Fibroblast of villous mesenchyme (primary cell): ENCODE data around the gene YWHAQ. TPM values are rescaled to one million over a fixed set of nuclear protein-coding genes. Genes with fewer than 3 reads are reported as not detected.
A peak's percentile ranks its signal among the peaks of the same experiment; 100 is the strongest.

ENCODE experiments used
- DNase-seq: peaks from one replicate; pipeline ENCODE4 v3.0.0-alpha.2; 2010; ENCODE audit warnings: low read depth
- H3K4me3 ChIP-seq: 2 replicates; pipeline ENCODE4 v1.5.1; 2011; ENCODE audit warnings: low read depth, mild to moderate bottlenecking, low read length
- total RNA-seq: library from RNA; depleted of rRNA; stranded (reverse); fragments of >200 nt; gene quantifications from 2 replicates; pipeline ENCODE4 v1.2.3, GENCODE V29; 2012
- TF ChIP-seq, protein P1 (sequence below): IDR thresholded peaks from 2 replicates; pipeline ENCODE4 v1.5.1; 2012; ENCODE audit warnings: low read depth, mild to moderate bottlenecking, low read length; ENCODE audit not compliant: insufficient read depth

Gene YWHAQ
- total RNA-seq, 1 donor, result 283 TPM

DNA sequence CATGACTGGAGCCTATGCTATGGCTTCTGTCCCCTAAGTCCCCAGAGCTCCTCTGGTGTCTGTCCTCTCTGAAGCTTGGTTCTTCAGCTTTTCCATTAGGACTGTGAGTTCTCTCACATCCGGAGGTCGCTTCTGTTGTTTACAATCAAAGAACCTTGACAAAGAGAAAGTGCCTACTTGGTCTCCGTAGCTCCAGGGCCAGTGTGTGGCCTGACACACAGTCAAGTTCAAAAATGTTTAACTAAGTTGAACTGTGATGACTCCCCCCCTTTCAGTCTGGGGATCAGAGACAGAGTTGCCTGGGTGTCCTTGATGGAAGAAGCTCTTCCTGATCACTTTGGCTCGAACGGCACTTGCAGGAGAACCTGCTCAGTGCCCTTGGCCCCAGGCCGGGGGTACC lies 26.3 kb upstream of the YWHAQ start:
- H3K4me3 ChIP-seq, result no peak overlapping the region
- no peak for DNase-seq

DNA sequence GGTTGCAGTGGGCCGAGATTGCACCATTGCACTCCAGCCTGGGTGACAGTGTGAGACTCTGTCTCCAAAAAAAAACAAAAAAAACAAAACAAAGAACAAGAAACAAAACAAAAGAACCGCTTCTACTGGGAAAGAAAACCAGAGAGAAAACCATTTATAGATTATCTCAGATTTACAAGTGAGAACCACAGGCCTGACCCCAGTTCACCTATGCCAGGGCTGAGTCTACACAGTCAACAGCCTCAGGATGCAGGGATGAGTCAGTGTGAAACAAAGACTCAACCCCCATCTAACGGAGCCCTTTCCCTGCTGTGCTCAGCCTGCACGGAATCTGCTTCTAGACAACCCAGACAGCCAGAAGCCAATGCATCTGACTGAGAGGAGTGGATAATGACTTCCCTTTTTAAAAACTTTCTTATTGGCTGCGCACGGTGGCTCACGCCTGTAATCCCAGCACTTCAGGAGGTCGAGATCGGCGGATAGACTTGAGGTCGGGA lies 25.5 kb upstream of the YWHAQ start:
- no peak overlapping the region for H3K4me3 ChIP-seq
- DNase-seq, result peak; percentile 96
- TF ChIP-seq, protein P1, sequence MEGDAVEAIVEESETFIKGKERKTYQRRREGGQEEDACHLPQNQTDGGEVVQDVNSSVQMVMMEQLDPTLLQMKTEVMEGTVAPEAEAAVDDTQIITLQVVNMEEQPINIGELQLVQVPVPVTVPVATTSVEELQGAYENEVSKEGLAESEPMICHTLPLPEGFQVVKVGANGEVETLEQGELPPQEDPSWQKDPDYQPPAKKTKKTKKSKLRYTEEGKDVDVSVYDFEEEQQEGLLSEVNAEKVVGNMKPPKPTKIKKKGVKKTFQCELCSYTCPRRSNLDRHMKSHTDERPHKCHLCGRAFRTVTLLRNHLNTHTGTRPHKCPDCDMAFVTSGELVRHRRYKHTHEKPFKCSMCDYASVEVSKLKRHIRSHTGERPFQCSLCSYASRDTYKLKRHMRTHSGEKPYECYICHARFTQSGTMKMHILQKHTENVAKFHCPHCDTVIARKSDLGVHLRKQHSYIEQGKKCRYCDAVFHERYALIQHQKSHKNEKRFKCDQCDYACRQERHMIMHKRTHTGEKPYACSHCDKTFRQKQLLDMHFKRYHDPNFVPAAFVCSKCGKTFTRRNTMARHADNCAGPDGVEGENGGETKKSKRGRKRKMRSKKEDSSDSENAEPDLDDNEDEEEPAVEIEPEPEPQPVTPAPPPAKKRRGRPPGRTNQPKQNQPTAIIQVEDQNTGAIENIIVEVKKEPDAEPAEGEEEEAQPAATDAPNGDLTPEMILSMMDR, result no peak

More for the DNA sequence above, 26.3 kb upstream of the YWHAQ start:
- TF ChIP-seq, protein P1, result no peak

DNA sequence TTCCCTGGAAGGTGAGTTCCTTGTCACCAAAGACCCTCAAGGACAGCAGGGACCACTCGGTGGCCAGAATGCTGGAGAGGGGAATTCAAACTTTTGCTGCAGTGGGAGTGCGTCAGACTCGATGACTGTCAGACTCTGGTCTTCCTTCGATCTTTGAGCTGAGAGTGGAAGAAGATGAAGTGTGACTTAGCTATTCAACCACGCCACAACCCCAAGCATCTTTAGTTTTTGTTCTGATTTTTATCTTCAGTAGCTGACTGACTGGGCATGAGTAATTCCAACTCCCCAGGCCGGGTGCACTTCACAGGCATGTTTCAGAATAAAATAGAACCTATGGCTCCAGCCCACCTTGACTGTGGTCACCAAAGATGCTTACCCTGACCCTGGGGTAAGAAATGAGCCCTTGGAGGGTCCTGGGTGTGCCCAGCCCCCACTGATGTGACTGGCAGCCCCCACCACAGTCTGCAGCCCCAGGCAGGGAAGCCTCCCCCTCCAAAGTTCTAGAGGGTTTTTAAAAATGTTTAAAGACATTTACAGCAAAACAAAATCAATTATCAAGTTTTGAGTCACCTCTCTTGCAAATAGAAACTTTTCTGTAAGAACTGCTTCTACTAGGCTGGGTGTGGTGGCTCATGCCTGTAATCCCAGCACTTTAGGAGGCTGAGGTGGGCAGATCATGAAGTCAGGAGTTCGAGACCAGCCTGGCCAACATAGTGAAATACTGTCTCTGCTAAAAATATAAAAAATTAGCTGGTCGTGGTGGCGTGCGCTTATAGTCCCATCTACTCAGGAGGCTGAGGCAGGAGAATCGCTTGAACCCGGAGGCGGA lies 24.9 kb upstream of the YWHAQ start:
- peak; percentile 80 for DNase-seq
- H3K4me3 ChIP-seq, result no peak overlapping the region
- TF ChIP-seq, protein P1, result no peak

DNA sequence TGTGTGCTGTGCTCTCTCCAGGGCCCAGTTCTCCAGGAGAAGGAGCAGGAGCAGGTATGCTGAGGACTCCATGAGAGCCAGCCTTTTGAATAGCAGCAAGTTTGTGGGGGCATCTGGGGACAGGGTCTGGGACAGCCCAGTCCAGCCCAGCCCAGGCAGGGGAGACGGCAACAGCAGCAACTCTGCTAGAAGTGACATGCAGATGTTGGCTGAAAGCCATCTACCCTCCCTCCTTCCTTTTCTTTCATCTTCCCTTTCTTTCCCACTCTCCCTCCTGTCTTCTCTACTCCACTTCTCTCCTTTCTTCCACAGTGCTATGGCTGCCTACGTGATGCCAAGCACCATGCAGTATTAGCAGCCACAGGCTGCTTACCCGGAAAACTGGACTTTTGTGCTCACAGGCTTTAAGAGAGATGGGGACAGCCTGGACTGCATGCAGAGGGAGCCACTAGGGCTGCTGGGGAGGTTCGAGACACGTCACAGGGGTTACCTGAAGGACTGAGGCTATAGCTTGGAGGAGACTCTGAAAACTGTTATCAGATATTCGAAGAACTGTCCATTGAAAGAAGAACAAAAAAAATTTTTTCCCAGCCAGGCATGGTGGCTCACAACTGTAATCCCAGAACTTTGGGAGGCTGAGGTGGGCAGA lies 23.8 kb upstream of the YWHAQ start:
- DNase-seq, result no peak

DNA sequence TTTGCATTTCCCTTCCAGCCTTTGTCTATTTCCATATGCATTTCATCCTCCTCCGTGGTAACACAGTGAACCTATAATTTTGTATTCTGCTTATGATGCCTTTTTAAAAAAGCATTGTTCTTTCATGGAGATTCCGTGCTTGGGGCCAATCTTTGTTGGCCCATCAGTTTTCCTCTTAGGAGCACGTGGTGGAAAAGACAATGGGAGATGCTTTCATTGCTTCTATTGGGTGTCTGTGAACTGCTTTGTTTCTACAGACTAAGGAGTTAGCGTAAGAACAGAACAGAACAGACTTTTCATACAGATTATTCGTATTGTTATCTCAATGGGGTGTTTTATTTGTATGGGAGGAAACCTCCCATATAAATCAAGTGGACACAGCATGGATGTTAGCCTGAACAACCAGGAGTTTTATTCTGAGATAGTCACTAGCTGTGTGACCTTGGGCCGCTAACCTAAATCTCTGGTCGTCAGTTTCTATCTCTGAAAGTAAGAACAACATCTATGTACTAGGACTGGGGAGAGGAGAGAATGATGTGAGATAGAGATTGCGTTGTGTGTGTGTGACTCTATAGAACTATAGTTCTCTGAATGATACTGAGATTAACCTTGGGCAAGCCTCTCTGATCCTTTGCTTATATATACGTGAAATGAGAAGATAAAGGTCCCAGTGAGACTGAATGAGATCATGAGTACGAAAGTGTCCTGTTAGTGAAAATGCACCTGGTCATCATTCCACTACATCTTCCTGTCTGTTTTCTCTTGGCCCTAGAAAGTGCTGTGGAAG lies 22.9 kb upstream of the YWHAQ start:
- TF ChIP-seq, protein P1, result no peak
- no peak for DNase-seq
- no peak overlapping the region for H3K4me3 ChIP-seq

More for the DNA sequence above, 23.8 kb upstream of the YWHAQ start:
- TF ChIP-seq, protein P1, result no peak
- no peak overlapping the region for H3K4me3 ChIP-seq

DNA sequence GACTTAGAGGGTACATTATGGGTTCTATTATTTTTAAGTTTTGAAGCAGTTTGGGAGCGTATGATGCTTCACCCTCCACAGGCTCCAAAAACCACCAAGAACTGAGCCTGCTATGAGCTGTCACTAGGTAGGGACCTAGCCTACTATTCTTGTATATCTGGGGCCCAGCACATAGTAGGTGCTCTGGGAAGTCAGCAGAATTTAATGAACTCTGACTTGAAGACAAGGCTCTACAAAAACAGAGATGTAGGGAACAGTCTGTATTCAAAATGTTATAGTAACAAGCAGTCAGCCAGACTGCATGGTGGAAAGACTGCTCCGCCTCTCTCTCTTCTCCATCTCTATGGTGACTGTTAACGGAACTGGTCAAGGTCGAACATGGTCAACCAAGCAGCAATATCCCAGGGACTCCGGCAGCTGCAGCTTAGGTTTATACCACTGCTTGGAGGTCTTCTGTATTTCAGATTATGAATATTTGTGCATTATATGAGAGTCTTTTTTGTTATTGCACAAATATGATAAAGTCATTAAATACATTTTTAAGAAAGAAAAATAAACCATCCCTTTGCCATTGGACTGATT lies 22.2 kb upstream of the YWHAQ start:
- H3K4me3 ChIP-seq, result no peak overlapping the region
- TF ChIP-seq, protein P1, result no peak
- no peak for DNase-seq
